Measurements from ENCODE around the gene MFF.

GRCh38 chr2:227310756-227311110, 14.3 kb upstream of the MFF start:
- TF ChIP-seq POLR2A (IDR thresholded peaks at IDR 0.05; ENCODE audit: low read depth, low read length): no peak
- no peak for TF ChIP-seq TAF1 (IDR thresholded peaks at IDR 0.05; ENCODE audit: borderline replicate concordance, low read depth, low read length)
- TF ChIP-seq POLR2AphosphoS5 (IDR thresholded peaks at IDR 0.05; ENCODE audit: low read depth, low read length): no peak
